ENCODE data around the gene GIT1.

The GIT1 gene

DNA sequence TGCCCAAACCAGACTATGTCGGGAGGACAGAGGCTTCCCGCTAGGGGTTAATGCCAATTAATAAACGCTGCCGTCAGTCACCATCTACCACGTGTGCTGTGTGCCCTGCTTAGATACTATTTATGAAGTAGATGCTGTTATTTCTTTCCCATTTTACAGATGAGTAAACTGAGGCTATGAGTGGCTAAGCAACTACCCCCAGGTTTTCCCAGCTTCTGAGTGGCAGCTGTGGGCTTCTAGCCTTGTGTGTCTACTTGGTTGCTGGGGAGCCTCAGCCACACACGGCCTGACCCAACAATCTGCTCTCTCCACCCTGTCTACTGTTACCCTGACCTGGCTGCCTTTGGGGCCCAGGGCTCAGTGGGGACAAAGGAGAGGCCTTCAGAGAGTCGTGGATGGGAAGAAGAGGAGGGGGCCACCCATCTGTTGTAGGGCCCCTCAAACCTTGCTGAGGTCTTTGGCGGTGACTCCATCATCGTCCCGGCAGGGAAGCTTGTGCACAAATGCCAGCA is 7.1 kb downstream of the GIT1 start:
- in situ Hi-C loops (cut with MboI; ENCODE audit: low sequenced_read_pairs), result no loop called here

DNA sequence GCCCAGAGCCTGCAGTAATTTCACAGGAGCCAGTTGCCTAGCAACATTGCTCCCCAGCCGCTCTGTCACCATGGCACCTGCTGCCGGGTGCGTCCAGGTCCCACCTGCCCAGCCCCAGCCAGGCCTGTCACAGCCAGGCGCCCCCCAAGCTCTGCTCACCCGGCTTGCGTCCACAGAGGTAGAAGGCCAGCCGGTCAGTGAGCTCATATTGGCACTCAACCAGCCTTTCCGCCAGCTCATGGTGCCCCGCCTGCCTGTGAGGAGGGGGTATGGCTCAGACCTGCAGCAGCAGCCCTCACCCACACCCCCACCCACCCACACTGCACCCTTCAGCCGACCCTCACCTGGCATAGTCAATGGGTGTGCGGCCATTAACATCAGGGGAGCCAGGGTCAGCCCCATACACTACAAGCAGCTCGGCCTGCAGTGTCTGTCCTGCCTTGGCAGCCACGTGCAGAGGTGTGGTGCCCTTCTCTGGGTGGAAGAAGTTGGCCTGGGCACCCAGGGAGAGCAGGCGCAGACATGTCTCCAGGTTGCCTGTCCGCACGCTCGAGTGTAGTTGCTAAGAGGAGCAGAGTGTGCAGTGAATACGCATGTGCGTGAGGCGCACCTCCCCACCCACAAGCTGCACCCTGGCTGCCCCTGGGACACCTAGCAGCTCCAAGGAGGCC is 7.7 kb downstream of the GIT1 start:
- in situ Hi-C loops (cut with MboI; ENCODE audit: low sequenced_read_pairs), result no loop called here

DNA sequence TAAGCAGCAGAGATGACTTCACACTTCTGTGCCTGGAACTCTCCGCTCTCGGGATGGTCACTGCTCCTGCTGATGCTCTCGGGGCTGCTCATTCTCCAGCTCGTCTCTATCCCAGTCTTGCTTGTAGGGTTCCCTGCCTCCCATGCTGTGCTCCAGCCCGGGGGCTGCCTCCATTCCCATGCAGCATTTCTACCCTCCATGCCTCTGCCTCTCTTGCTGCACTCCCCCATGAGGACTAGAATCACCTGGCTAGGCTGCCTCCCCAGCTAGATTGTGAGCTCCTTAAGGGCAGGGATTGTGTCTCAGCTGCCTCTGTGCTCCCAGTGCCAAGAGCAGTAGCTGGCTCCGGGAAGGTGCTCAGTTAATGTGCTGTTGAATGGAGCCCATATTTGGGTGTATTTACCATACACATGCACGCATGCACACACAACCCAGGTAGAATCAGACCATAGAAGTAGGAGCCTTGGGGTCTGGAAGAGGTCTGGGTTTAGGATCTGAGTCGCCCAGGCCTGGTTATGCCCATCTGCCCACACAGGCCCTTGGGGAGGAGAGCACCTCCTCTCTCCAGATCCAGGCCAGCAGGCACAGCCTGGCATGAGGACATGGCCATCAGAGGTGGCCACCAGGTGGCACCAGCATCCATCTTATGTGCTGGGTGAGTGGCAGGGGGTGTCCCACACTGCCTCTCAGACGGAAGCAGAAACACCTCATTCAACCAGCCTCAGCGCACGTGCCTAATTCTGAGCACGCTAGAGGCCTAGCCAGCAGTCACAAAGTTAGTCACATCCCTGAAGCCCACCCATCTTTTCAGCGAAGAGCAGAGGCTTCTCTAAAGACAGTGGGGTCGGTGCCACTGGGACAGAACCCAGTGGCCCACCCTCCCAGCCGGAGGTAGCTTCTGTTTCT is 9.3 kb downstream of the GIT1 start:
- in situ Hi-C loops (cut with MboI; ENCODE audit: low sequenced_read_pairs), result no loop called here

DNA sequence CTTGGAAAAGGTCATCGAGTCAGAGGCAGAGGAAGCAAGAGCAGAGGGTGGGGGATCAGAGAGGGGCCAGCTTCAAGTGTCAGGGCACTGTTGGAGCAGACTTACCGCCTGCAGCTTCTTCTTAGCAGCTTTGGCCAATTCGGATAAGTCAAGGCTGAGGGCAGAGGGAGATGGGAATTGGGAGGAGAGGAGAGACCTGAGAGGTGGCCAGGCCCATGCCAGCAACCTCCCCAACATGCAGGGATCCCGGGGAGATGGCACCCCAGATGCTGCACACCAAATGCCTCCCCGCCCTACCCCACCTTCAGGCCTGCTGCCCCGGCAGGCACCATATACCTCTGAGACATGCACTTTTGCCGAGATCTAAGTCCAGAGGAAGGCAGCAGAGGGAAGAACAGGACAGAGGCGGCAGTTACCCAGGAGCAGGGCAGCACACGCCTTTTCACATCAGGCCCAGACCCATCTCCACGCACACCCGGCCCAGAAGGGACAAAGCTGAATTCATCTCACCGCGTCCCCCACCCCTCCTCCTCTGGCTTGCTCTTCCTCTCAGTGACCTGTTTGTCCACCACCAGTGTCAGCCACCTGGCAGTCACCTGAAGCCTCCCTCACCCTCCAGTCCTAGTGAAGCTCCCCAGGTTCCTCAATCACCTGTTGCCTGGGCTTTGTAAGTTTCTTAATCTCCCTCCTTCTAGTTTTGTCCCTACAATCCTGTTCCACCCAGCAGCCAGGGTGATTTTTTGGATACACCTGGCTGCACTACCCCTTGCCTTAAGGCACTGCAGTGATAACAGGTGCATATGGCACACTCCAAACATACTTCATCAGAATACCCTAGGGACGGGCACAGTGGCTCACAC is 10.6 kb downstream of the GIT1 start:
- in situ Hi-C loops (cut with MboI; ENCODE audit: low sequenced_read_pairs), result no loop called here

DNA sequence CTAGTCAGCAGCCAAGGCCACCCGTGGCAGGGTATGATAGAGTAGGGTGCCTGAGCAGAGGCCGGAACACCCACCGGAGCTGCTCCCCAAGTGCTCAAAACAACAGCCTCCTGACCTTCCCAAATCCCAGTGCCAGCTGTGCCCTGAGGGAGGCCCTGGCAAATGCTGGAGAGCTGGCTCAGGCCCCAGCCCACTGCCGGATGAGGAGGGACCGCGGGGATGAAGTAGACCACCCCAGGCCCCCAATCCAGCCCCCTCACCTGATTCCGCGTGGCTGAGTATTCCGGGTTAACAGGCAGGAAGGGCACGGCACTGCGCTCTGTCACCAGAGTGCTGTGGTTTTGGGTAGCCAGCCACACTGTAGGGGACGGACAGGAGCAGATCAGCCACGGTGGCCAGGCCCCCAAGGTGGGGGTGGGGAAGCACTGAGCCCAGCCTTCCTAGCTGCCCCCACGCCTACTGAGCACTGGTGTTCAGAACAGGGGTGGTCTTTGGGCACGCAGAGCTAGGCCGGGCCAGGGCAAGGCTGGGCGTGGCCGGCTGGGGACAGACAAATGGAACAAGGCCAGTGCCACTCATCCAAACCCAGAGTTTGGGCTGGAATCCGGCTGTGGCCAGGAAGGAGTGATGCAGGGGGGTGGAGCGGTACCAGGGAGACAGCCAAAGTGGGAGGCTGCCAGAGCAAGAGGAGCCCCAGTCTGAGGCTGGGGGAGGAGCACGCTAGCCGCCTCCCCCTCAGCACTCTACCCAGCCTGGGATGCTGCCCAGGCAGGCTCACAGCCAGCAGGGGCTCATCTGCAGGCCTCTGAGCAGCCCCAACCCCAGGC is 11.8 kb downstream of the GIT1 start:
- in situ Hi-C loops (cut with MboI; ENCODE audit: low sequenced_read_pairs), result no loop called here

DNA sequence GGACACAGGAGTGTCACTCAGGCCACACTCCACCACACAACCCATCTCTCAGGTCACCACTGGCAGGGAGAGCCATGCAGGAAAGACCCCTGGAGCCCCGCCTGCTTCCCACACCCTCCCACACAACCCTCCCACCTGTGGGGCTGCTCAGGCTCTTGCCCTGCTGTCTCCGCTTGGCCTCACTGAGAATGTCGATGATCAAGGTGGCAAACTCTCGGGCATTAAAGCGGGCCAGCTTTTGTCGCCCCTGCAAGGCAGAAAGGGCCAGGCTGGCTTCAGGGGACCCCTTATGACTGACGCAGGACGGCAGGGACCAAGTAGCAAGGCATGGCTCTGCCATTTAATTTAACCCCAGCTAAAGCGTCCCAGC is 12.5 kb downstream of the GIT1 start:
- in situ Hi-C loops (cut with MboI; ENCODE audit: low sequenced_read_pairs), result no loop called here

DNA sequence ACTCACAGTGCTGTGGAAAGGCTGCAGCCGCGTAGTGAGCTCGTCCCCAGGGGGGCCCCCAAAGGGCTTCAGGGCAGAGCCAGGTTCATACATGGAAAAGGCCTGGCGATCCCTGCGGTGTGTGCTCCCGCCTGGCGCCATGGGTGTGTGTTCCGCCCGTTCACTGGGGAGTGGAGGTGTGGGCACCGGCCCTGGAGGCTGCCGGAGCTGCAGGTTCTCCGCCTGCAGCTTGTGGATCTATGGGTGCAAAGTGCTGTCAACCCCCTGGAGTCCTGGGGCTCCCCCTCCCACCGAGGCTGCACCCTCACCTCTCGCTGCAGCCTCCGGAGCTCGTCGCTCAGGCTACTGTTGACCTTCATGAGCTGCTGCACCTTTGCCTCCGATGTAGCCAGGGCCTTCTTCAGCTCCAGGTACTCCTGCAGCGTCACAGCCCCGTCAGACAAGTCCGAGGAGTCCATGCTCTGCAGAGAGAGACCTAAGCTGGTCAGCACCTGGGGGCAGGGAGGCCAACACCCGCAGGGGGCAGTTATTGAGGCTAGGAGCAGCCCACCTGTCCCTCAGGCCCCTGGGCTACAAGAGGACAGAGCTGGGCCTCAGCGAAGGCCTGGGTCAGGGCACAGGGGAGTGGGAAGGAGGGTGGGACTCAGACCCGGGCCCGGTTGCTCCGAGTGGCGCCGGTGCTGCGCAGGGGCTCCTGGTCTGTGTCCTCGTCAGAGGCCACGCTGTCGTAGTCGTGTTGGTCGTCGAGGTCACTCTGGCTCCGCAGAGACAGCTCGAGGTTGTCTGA is 13.0 kb downstream of the GIT1 start:
- in situ Hi-C loops (cut with MboI; ENCODE audit: low sequenced_read_pairs), result no loop called here

DNA sequence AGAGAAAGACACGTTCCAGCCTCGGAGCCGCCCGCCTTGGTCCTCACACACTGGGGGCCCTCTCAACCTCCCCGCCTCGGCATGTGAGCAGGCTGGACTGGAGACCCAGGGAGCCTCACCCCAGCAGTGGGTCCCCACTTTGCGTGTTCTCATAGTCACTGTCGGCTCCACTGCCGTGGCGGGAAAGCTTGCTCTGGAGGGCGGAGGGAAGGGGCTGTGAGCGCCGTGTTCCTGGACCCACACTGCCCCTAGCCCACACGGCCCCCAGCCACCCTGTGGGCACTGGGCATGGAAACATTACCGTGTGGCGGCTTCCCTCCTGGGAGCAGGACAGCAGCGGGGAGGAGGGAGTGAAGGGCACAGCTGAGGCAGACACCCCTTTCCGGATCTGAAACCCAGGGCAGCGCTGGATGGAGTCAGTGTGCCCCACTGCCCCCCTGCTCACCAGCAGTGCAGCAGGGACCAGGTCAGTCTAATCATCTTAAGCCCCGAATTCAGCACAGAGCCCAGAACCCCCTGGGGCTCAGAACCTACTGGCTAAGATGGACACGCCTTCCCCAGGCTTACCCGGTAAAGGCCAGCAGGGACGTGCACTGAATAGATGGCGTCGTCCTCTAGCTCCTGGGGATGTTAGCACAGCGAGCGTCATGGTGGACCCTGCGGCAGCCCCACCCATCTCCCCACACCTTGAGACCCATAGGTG is 13.8 kb downstream of the GIT1 start:
- in situ Hi-C loops (cut with MboI; ENCODE audit: low sequenced_read_pairs), result no loop called here

DNA sequence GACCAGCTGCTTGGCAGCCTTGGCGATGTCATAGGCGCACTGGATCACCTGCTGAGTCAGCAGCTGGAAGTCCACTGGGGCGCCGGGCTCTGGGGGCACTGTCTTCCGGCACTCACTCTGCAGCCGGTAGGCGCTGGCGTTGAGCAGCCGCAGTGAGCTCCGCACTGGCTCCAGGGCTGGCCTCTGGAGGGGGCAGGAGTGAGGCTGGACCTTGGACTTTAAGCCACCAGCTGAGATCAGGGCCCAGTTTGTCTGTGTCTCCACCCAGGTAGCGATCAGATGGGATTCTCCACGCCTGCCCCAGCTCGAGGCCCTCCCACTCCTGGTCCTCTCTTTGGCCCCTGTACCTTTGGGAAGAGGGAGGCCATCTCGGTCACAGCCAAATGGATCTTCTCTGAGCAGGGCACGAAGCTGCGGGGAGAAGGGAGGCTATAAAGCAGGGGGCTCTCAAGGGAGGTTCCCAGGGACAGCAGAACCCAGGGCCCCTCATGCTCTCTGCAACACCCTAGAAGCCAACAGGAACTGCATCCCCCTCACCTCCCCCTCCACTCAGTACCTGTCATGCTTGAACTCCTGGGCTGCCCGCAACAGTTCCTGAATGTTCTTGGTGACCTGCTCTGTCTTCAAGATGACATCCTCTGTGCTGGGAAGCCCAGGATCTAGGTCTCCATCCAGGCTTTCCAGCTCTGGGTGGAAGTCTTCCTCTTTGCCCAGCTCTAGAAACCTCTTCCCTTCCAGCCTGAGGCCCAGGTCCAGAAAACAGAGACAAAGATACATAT is 14.5 kb downstream of the GIT1 start:
- in situ Hi-C loops (cut with MboI; ENCODE audit: low sequenced_read_pairs), result no loop called here

DNA sequence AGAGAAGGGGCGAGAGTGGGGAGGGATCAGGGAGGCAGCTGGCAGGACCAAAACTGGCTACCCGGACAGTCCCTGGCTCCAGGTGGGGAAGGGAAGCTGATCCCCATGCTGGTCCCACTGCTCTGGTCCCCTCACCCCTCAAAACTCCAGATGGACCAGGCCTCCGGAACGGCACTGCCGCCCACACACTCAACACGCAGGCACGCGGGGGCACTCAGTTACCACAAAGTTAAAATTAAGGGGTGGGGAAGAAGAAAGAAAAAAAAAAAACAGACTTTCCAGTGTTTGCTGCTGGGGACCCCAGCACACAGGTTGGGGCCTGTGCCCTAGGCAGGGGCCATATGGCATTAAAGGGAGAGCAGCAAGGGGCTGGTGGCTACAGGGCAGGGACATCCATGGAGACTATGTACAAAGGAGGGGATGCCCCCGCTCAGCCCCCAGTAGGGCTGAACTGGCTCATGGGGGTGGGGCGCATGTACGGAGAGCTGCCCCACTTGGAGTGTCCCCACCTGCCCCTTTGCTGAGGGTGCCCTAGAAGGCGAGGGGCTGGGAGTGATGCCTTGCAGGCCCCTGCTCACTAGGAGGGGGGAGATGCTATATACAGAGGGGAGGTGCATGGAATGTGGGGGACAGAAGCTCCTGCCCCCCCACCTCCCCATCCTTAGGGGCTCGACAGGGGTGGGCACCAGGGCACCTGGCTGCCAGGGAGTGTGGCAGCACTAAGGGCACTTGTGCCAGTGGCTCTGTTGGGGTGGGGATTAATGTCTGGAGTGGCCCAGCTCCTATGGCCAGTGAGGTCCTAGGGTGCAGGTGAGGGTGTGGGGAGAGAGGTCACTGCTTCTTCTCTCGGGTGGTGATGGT is 15.3 kb downstream of the GIT1 start:
- in situ Hi-C loops (cut with MboI; ENCODE audit: low sequenced_read_pairs), result no loop called here

DNA sequence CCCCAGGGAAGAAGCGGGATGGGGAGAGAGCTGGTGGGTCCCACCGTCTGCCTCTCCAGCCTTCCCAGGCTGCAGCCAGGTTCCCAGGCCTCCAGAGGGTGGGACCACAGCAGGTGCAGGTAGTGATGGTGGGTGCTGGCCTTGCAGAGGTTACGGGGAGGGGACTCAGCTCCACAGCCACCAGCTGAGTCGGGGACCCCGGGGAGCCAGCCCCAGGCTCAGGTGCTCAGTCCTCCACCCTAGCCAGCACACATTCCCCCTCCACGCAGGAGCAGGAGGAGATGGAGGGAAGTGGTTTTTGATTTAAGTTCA is 15.9 kb downstream of the GIT1 start:
- in situ Hi-C loops (cut with MboI; ENCODE audit: low sequenced_read_pairs), result no loop called here

DNA sequence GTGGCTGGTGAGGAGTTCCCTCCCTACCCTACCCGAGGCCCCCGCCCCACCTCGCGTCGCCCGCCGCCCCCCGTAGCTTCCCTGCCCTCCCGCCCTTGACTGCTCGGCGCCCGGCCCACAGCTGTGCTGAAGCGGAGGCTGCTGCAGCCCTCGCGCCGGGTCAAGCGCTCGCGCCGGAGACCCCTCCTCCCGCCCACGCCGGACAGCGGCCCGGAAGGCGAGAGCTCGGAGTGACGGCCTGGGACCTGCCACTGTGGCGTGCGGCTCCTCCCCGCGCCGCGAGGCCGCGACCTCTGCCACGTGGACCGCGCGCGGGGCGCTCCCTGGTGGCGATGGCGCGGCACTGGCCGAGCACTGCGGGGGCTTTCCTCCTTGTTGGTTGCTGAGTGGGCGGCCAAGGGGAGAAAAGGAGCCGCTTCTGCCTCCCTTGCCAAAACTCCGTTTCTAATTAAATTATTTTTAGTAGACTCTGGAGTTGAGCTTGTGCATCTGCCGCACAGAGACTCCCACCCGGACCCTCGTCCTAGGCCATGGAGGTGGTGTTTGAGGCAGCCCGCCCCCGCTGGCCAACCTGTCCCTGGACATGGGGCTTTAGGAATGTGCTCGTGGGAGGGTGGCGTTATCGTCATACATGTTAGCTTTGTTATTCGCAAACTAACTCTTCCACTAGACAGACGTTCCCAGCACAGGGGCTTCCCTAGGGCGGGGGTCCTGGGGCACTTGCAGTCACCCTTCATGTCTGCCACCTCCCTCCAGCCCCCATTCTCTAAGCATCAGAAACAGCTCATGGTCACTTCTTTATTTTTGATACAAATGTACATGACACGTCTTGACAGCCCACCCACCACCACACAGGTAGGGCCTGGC is 16.5 kb downstream of the GIT1 start:
- in situ Hi-C loops (cut with MboI; ENCODE audit: low sequenced_read_pairs), result no loop called here

DNA sequence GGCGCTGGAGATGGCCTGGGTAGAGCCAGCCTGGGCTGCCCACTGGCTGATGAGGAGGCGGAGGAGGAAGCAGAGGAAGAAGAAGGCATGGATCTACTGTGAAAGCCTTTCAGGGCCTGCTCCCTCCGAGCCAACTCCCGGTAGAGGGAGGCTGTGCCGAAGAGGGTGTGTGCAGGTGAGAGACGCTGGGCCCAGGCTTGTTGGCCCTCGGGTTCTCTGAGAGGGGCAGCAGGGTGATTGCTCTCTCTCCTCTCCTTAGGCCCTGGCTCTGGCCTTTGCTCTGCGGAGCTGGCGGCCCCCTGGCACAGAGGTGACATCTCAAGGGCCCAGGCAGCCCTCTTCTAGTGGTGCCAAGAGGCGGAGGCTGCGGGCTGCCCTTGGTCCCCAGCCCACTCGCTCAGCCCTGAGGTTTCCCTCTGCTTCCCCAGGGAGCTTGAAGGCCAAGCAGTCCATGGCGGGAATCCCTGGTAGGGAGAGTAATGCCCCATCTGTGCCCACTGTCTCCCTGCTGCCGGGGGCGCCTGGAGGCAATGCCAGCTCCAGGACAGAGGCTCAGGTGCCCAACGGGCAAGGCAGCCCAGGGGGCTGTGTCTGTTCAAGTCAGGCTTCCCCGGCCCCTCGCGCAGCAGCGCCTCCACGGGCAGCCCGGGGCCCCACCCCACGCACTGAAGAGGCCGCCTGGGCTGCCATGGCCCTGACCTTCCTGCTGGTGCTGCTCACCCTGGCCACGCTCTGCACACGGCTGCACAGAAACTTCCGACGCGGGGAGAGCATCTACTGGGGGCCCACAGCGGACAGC is 17.4 kb downstream of the GIT1 start:
- in situ Hi-C loops (cut with MboI; ENCODE audit: low sequenced_read_pairs), result no loop called here

DNA sequence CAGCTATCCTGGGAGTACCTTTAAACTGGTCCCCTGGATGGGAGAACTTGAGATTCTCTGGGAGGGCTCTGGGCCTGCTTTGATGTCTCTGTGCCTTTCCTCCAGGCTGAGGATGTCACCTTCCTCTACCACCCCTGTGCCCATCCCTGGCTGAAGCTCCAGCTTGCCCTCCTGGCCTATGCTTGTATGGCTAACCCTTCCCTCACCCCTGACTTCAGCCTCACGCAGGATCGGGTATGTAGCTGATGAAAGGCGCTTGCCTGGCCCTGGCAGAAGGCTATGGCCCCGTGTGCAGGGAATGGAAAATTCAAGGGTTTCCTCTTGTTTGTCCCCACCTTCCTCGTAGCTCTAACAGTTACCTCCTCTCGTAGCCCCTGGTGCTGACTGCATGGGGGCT is 18.0 kb downstream of the GIT1 start:
- in situ Hi-C loops (cut with MboI; ENCODE audit: low sequenced_read_pairs), result no loop called here

DNA sequence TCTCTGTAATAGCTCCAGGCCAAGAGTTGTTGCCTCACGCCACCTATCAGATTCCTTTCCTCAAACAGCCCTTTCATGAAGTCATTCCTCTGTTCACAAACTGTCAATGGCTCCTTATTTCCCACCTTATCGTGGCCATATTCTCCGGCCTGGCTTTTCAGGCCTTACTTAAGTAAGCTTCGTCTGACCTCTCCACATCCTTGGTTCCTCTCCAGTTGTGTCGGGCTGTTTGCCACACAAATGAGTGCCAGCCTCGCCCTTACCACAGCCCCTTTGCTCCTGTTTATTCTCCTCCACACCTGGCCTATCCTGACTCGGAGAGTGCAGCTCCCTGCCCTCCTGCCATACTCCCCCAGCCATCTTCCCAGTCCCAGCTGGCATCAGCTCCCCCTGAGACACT is 18.9 kb downstream of the GIT1 start:
- in situ Hi-C loops (cut with MboI; ENCODE audit: low sequenced_read_pairs), result no loop called here

All from HL-60/S4 treated with retinoic acid at 250 ng/mL for 4 days and 3 days (cell line).